Right renal pelvis (tissue), 4 donors: ENCODE measurements around the gene RLN2. TPM values are rescaled to one million over a fixed set of nuclear protein-coding genes. Genes with fewer than 3 reads are reported as not detected.

Experiments used
- DNase-seq, 4 donors: peaks; one replicate each; pipeline ENCODE4 v3.0.0-alpha.2; 2013; ENCODE audit warnings: low read depth in 4 of 4, low spot score in 3 of 4, missing footprints in 1 of 4
- polyA plus RNA-seq, 4 donors: library from polyadenylated mRNA; unstranded; fragments of 120-200 nt; gene quantifications; one replicate each; pipeline ENCODE4 v1.2.1, GENCODE V29; 2013; ENCODE audit not compliant: insufficient read length in 4 of 4

RLN2 gene
- polyA plus RNA-seq, 4 donors: 2.5 to 4.0 (median 3.4) TPM

- DNase-seq: no peak
Observed at GRCh38 chr9:5274770-5275169, 29.7 kb downstream of the RLN2 start.

DNA sequence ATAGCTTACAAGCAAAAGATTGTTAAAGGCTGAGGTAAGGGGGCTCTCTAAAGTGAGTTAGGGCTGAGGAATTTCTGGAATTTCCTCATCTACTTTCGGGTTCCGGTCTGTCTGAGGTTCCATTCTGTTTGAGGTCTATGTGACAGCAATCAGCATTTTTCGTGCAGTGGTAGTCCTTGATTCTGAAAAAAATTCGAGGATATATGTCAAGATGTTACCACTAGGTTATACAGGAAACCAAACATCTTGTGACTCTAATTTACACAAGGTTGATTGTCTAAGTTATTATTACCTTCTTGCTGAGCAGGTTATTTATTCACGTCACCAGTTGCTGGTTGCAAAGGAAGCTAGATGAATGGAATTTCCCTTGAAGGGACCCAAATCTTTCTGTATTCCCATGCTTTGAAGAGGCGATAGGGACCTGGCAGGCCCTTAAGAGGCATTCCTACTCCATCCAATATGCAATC, 35.2 kb downstream of the RLN2 start:
- DNase-seq: no peak

- DNase-seq: no peak
Observed at GRCh38 chr9:5265939-5266338, 38.6 kb downstream of the RLN2 start.

DNA sequence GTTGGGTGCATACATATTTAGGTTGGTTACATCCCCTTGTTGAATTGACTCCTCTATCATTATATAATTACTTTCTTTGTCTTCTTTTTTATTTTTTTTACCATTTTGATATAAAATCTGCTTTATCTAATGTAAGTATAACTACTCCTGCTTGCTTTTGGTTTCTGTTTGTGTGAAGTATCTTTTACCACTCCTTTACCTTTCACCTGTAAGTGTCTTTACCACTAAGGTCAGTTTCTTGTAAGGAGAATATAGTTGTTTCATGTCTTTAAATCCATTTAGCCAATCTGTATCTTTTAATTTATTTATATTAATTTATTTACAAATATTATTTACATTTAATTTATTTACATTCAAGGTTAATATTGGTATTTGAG, 40.3 kb downstream of the RLN2 start:
- DNase-seq: no peak

- no peak for DNase-seq
Observed at GRCh38 chr9:5263351-5264218, 40.9 kb downstream of the RLN2 start.

Other genes with a start within 250 kb of the RLN2 start
- under 1 TPM; 0.21 to 0.54 (median 0.39) TPM for gene INSL6, start 119.1 kb downstream of the RLN2 start, polyA plus RNA-seq
- gene INSL4, start 73.3 kb downstream of the RLN2 start, polyA plus RNA-seq: not detected
- 1 to 10 TPM in 1 of 4 donors, under 1 TPM in 3; 0.53 to 1.2 (median 0.73) TPM for gene RLN1, start 35.2 kb upstream of the RLN2 start, polyA plus RNA-seq
- 10 to 100 TPM; 37.3 to 49.8 (median 41.4) TPM for gene PLGRKT, start 133.2 kb upstream of the RLN2 start, polyA plus RNA-seq
- 1 to 10 TPM in 2 of 4 donors, under 1 TPM in 2; 0.35 to 1.5 (median 0.91) TPM for gene CD274, start 145.8 kb upstream of the RLN2 start, polyA plus RNA-seq
- under 1 TPM in 2 of 4 donors, not detected in 2; 0.09 to 0.13 TPM for gene PDCD1LG2, start 205.8 kb upstream of the RLN2 start, polyA plus RNA-seq